Fibroblast of lung (primary cell): Measurements from ENCODE around the gene OTUB1. TPM values are rescaled to one million over a fixed set of nuclear protein-coding genes. Genes with fewer than 3 reads are reported as not detected.
A peak's percentile ranks its signal among the peaks of the same experiment; 100 is the strongest.

Experiments
- DNase-seq, 2 donors: peaks; one replicate each; pipeline versions ENCODE4 v3.0.0 to v3.0.0-alpha.2; 2010; ENCODE audit warnings: low read depth in 2 of 2
- H2AFZ ChIP-seq: 2 replicates; pipeline ENCODE4 v1.5.1; 2012; ENCODE audit warnings: low read length, control low read depth, inconsistent platforms
- H3K27ac ChIP-seq: 2 replicates; pipeline ENCODE4 v1.5.1; 2011; ENCODE audit warnings: low read length, control low read depth; ENCODE audit not compliant: insufficient read depth
- H3K27me3 ChIP-seq: 2 replicates; pipeline ENCODE4 v1.5.1; 2011; ENCODE audit warnings: mild to moderate bottlenecking, low read length; ENCODE audit not compliant: control insufficient read depth, insufficient read depth
- H3K36me3 ChIP-seq: 2 replicates; pipeline ENCODE4 v1.5.1; 2011; ENCODE audit warnings: low read length; ENCODE audit not compliant: control insufficient read depth, insufficient read depth
- H3K4me1 ChIP-seq: 2 replicates; pipeline ENCODE4 v1.5.1; 2011; ENCODE audit warnings: low read length; ENCODE audit not compliant: control insufficient read depth, insufficient read depth; ENCODE audit errors: extremely low read depth
- H3K4me2 ChIP-seq: 2 replicates; pipeline ENCODE4 v1.5.1; 2011; ENCODE audit warnings: low read length, control low read depth; ENCODE audit not compliant: insufficient read depth; ENCODE audit errors: extremely low read depth
- H3K4me3 ChIP-seq, 4 experiments: fragments of 200-600 bp in 1 of 4; sonication (generic) in 1 of 4; replicated peaks in 1 of 4; 2 replicates each; pipeline ENCODE4 v1.5.1; 2011 to 2016; ENCODE audit warnings: low read length in 4 of 4, low read depth in 3 of 4, mild to moderate bottlenecking in 3 of 4, control low read depth in 2 of 4, inconsistent platforms in 1 of 4, mixed read lengths in 1 of 4; ENCODE audit not compliant: insufficient read depth in 1 of 4; ENCODE audit errors: control extremely low read depth in 1 of 4
- H3K79me2 ChIP-seq: 2 replicates; pipeline ENCODE4 v1.5.1; 2012; ENCODE audit warnings: mild to moderate bottlenecking, low read length, inconsistent platforms; ENCODE audit not compliant: control insufficient read depth, insufficient read depth
- H3K9ac ChIP-seq: 2 replicates; pipeline ENCODE4 v1.5.1; 2011; ENCODE audit warnings: mild to moderate bottlenecking, low read length, control low read depth; ENCODE audit not compliant: insufficient read depth
- H3K9me3 ChIP-seq: 2 replicates; pipeline ENCODE4 v1.5.1; 2012; ENCODE audit warnings: low read depth, low read length; ENCODE audit not compliant: control insufficient read depth, insufficient read depth
- H4K20me1 ChIP-seq: 2 replicates; pipeline ENCODE4 v1.5.1; 2011; ENCODE audit warnings: low read length; ENCODE audit not compliant: control insufficient read depth, insufficient read depth; ENCODE audit errors: extremely low read depth
- EZH2 ChIP-seq: IDR thresholded peaks from 2 replicates; pipeline ENCODE4 v1.5.1; 2012; ENCODE audit warnings: low read length, control low read depth, mild to moderate bottlenecking; ENCODE audit errors: missing control alignments
- polyA plus RNA-seq, 2 donors: library from polyadenylated mRNA; depleted of rRNA in 1 of 2; stranded (reverse) in 1 of 2; unstranded in 1 of 2; fragments of >200 nt; gene quantifications; 2 replicates each; pipeline ENCODE4 v1.2.1, GENCODE V29; 2011 to 2012; ENCODE audit warnings: missing spikeins in 1 of 2
- total RNA-seq: library from RNA; depleted of rRNA; stranded (reverse); fragments of >200 nt; gene quantifications from 2 replicates; pipeline ENCODE4 v1.2.1, GENCODE V29; 2014
- TF ChIP-seq, protein P1 (sequence below), 2 donors: IDR thresholded peaks in 1 of 2; conservative IDR thresholded peaks in 1 of 2; 1 replicate in 1 of 2; 2 replicates in 1 of 2; pipeline ENCODE4 v1.5.1; 2011 to 2012; ENCODE audit warnings: low read length in 2 of 2, control low read depth in 1 of 2, inconsistent platforms in 1 of 2, low read depth in 1 of 2, mild to moderate bottlenecking in 1 of 2

Gene OTUB1
- total and polyA plus RNA-seq, 2 donors (not counting 1 experiment from before 2014, with no cell fraction given), result 37.8 to 113 TPM

DNA sequence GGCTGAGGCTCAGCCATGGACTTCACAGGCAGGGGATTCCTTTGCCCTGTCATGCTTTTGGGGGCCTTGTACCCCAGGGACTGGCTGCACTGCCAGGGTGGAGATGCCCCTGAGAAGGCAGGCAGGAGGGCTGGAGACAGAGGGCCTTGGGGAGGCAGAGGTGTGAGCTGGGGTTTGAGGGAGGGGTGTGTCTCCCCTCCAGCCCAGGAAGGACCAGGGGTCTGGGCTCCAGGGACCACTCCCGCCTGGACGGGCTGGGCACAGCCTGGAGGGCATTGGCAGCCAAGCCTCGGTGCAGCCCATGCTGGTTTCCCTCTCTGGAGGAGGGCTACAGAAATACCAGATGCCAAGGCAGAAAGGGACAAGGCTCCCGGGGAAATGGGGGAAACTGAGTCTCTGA, 19.5 kb downstream of the OTUB1 start:
- no peak for DNase-seq
- no peak for TF ChIP-seq EZH2
- TF ChIP-seq, protein P1, sequence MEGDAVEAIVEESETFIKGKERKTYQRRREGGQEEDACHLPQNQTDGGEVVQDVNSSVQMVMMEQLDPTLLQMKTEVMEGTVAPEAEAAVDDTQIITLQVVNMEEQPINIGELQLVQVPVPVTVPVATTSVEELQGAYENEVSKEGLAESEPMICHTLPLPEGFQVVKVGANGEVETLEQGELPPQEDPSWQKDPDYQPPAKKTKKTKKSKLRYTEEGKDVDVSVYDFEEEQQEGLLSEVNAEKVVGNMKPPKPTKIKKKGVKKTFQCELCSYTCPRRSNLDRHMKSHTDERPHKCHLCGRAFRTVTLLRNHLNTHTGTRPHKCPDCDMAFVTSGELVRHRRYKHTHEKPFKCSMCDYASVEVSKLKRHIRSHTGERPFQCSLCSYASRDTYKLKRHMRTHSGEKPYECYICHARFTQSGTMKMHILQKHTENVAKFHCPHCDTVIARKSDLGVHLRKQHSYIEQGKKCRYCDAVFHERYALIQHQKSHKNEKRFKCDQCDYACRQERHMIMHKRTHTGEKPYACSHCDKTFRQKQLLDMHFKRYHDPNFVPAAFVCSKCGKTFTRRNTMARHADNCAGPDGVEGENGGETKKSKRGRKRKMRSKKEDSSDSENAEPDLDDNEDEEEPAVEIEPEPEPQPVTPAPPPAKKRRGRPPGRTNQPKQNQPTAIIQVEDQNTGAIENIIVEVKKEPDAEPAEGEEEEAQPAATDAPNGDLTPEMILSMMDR (conservative IDR thresholded peaks at IDR 0.05 in 1 of 2, IDR thresholded peaks at IDR 0.05 in 1 of 2; ENCODE audit: low read depth in 1 of 2, low read length in 2 of 2), result no peak

DNA sequence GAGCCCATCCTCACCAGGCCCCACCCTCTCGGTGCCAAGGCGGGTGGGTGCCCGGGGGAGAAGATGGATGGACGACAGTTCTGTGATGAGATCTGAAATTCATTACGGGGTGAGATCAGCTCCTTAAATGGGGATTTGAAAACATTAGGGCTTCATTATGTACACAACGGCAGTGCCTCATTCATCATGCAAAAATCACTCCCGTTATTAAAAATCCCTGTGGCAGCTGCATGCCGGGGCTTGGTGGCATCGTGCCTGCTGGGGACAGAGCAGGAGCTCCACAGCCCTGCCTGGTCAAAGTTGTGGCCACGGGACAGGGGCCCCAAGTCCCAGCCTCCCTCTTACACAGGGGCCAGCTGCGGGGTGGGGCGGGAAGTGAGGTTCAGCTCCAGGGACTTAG, 20.2 kb downstream of the OTUB1 start:
- H3K4me1 ChIP-seq, result peaks cover 7% of the 10 kb centered on the region
- no peak overlapping the region for H3K4me3 ChIP-seq
- H2AFZ ChIP-seq, result no peak overlapping the region
- no peak overlapping the region for H3K4me2 ChIP-seq
- H3K9me3 ChIP-seq, result no peaks in the 10 kb centered on the region
- H3K27ac ChIP-seq, result no peak overlapping the region
- H3K79me2 ChIP-seq, result no peaks in the 10 kb centered on the region
- TF ChIP-seq EZH2, result no peak
- TF ChIP-seq, protein P1 (conservative IDR thresholded peaks at IDR 0.05 in 1 of 2, IDR thresholded peaks at IDR 0.05 in 1 of 2; ENCODE audit: low read depth in 1 of 2, low read length in 2 of 2), result no peak
- H3K9ac ChIP-seq, result no peak overlapping the region
- no peaks in the 10 kb centered on the region for H3K36me3 ChIP-seq
- no peaks in the 10 kb centered on the region for H4K20me1 ChIP-seq
- no peak for DNase-seq
- no peaks in the 10 kb centered on the region for H3K27me3 ChIP-seq

More for the DNA sequence above, 19.5 kb downstream of the OTUB1 start:
- peaks cover 7% of the 10 kb centered on the region for H3K4me1 ChIP-seq
- no peaks in the 10 kb centered on the region for H3K79me2 ChIP-seq
- H3K36me3 ChIP-seq, result no peaks in the 10 kb centered on the region
- H3K4me3 ChIP-seq, result no peak overlapping the region
- H3K9me3 ChIP-seq, result no peaks in the 10 kb centered on the region
- H2AFZ ChIP-seq, result no peak overlapping the region
- H3K27ac ChIP-seq, result no peak overlapping the region
- H3K4me2 ChIP-seq, result no peak overlapping the region
- no peaks in the 10 kb centered on the region for H3K27me3 ChIP-seq
- H4K20me1 ChIP-seq, result no peaks in the 10 kb centered on the region
- H3K9ac ChIP-seq, result no peak overlapping the region

DNA sequence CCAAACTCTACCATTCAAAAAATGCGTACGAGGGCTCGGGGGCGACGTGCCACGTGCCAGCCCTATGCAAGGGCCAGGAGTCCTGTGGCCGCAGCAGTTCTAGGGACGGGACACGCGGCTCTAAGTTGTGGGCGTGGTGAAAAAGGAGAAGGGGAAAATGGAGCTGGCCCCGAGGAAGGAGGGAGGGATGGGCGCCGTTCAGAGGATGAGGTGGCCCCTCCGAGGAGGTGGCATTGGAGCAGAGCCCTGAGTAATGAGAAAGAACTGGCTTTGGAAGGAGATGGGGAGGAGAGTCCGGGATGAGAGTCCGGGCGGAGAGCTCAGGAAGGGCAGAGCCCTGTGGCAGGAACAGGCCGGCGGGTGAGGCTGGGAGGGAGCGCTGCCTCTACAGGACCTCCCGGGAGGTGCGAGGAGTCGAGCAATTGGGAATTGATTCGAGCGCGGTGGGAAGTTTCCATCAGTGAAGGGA, 21.0 kb downstream of the OTUB1 start:
- peak overlapping the region; percentile 83 for H3K4me2 ChIP-seq
- H3K27me3 ChIP-seq, result no peaks in the 10 kb centered on the region
- peak overlapping the region; percentile 59 for H2AFZ ChIP-seq
- no peaks in the 10 kb centered on the region for H3K9me3 ChIP-seq
- DNase-seq, result peak; percentile 22 to 34
- H3K79me2 ChIP-seq, result no peaks in the 10 kb centered on the region
- H3K4me3 ChIP-seq, result peak overlapping the region; percentile 13 to 46 (median 25)
- H3K9ac ChIP-seq, result no peak overlapping the region
- no peaks in the 10 kb centered on the region for H3K36me3 ChIP-seq
- no peak overlapping the region for H3K27ac ChIP-seq
- H4K20me1 ChIP-seq, result no peaks in the 10 kb centered on the region
- TF ChIP-seq, protein P1 (conservative IDR thresholded peaks at IDR 0.05 in 1 of 2, IDR thresholded peaks at IDR 0.05 in 1 of 2; ENCODE audit: low read depth in 1 of 2, low read length in 2 of 2), result no peak
- TF ChIP-seq EZH2, result no peak
- peaks cover 7% of the 10 kb centered on the region for H3K4me1 ChIP-seq
